ENCODE measurements around the gene IL31RA.

Gene IL31RA

GRCh38 chr5:55959208-55959607 lies 108.1 kb downstream of the IL31RA start:
- Histone ChIP-seq H4K20me1 (ENCODE audit: insufficient read depth, low read length) (no peaks in the 10 kb centered on the region), H3K27me3 (ENCODE audit: low read depth, low read length) (no peaks in the 10 kb centered on the region), H3K4me3 (ENCODE audit: low read length) (no peak overlapping the region), H3K9me3 (ENCODE audit: insufficient read depth, low read length) (no peaks in the 10 kb centered on the region), H3K27ac (ENCODE audit: low read length) (no peak overlapping the region), H3K36me3 (replicated peaks; ENCODE audit: low read depth, low read length) (peaks cover 3% of the 10 kb centered on the region), H3K4me2 (ENCODE audit: low read length) (no peak overlapping the region), H2AFZ (ENCODE audit: low read depth, low read length) (no peak overlapping the region), H3K9ac (ENCODE audit: low read length) (no peak overlapping the region), H3K79me2 (ENCODE audit: low read length) (no peaks in the 10 kb centered on the region), H3K4me1 (ENCODE audit: low read length) (no peaks in the 10 kb centered on the region)
- TF ChIP-seq EZH2phosphoT487 (IDR thresholded peaks at IDR 0.05; ENCODE audit: low read depth) (no peak), CTCF (IDR thresholded peaks at IDR 0.05; ENCODE audit: low read depth, low read length) (no peak)

- H3K27me3 ChIP-seq (ENCODE audit: low read depth, low read length) = no peaks in the 10 kb centered on the region
- no peaks in the 10 kb centered on the region for H4K20me1 ChIP-seq (ENCODE audit: insufficient read depth, low read length)
- TF ChIP-seq EZH2phosphoT487 (IDR thresholded peaks at IDR 0.05; ENCODE audit: low read depth) = no peak
- TF ChIP-seq CTCF (IDR thresholded peaks at IDR 0.05; ENCODE audit: low read depth, low read length) = no peak
- no peak overlapping the region for H3K4me2 ChIP-seq (ENCODE audit: low read length)
- H2AFZ ChIP-seq (ENCODE audit: low read depth, low read length) = no peak overlapping the region
- peaks cover 3% of the 10 kb centered on the region for H3K36me3 ChIP-seq (replicated peaks; ENCODE audit: low read depth, low read length)
- H3K4me3 ChIP-seq (ENCODE audit: low read length) = no peak overlapping the region
- H3K27ac ChIP-seq (ENCODE audit: low read length) = no peak overlapping the region
- H3K9ac ChIP-seq (ENCODE audit: low read length) = no peak overlapping the region
- H3K4me1 ChIP-seq (ENCODE audit: low read length) = no peaks in the 10 kb centered on the region
- no peaks in the 10 kb centered on the region for H3K79me2 ChIP-seq (ENCODE audit: low read length)
- no peaks in the 10 kb centered on the region for H3K9me3 ChIP-seq (ENCODE audit: insufficient read depth, low read length)
These were observed 109.6 kb downstream of the IL31RA start for GRCh38 chr5:55960779-55961178.

- H3K27me3 ChIP-seq (ENCODE audit: low read depth, low read length) = no peaks in the 10 kb centered on the region
- H3K9ac ChIP-seq (ENCODE audit: low read length) = no peak overlapping the region
- H2AFZ ChIP-seq (ENCODE audit: low read depth, low read length) = no peak overlapping the region
- H3K4me1 ChIP-seq (ENCODE audit: low read length) = no peaks in the 10 kb centered on the region
- no peak overlapping the region for H3K4me3 ChIP-seq (ENCODE audit: low read length)
- no peak overlapping the region for H3K27ac ChIP-seq (ENCODE audit: low read length)
- no peaks in the 10 kb centered on the region for H3K36me3 ChIP-seq (replicated peaks; ENCODE audit: low read depth, low read length)
- no peaks in the 10 kb centered on the region for H3K9me3 ChIP-seq (ENCODE audit: insufficient read depth, low read length)
- H3K4me2 ChIP-seq (ENCODE audit: low read length) = no peak overlapping the region
- no peaks in the 10 kb centered on the region for H3K79me2 ChIP-seq (ENCODE audit: low read length)
- H4K20me1 ChIP-seq (ENCODE audit: insufficient read depth, low read length) = no peaks in the 10 kb centered on the region
- TF ChIP-seq EZH2phosphoT487 (IDR thresholded peaks at IDR 0.05; ENCODE audit: low read depth) = no peak
- TF ChIP-seq CTCF (IDR thresholded peaks at IDR 0.05; ENCODE audit: low read depth, low read length) = no peak
These were observed 114.4 kb downstream of the IL31RA start for GRCh38 chr5:55965525-55965924.

- H3K36me3 ChIP-seq (replicated peaks; ENCODE audit: low read depth, low read length) = no peaks in the 10 kb centered on the region
These were observed 115.1 kb downstream of the IL31RA start for GRCh38 chr5:55966284-55966683.

More at GRCh38 chr5:55966284-55966683, 115.1 kb downstream of the IL31RA start:
- TF ChIP-seq CTCF (IDR thresholded peaks at IDR 0.05; ENCODE audit: low read depth, low read length) (no peak), EZH2phosphoT487 (IDR thresholded peaks at IDR 0.05; ENCODE audit: low read depth) (no peak)
- H4K20me1 ChIP-seq (ENCODE audit: insufficient read depth, low read length) = no peaks in the 10 kb centered on the region
- no peaks in the 10 kb centered on the region for H3K9me3 ChIP-seq (ENCODE audit: insufficient read depth, low read length)
- no peak overlapping the region for H3K27ac ChIP-seq (ENCODE audit: low read length)
- H3K27me3 ChIP-seq (ENCODE audit: low read depth, low read length) = no peaks in the 10 kb centered on the region
- H3K4me2 ChIP-seq (ENCODE audit: low read length) = no peak overlapping the region
- no peaks in the 10 kb centered on the region for H3K79me2 ChIP-seq (ENCODE audit: low read length)
- no peaks in the 10 kb centered on the region for H3K4me1 ChIP-seq (ENCODE audit: low read length)
- no peak overlapping the region for H2AFZ ChIP-seq (ENCODE audit: low read depth, low read length)
- H3K9ac ChIP-seq (ENCODE audit: low read length) = no peak overlapping the region
- H3K4me3 ChIP-seq (ENCODE audit: low read length) = no peak overlapping the region

Measured in OCI-LY3 (cell line).